HFF-Myc (cell line): ENCODE measurements around the gene PGA3.

Source experiments
- DNase-seq: peaks from one replicate; pipeline ENCODE4 v3.0.0-alpha.2; 2011; ENCODE audit warnings: low read depth; ENCODE audit errors: extremely low read depth
- H3K4me3 ChIP-seq: replicated peaks from 2 replicates; pipeline ENCODE4 v1.5.1; 2011; ENCODE audit warnings: low read depth, mild to moderate bottlenecking, control low read depth, low read length
- CTCF ChIP-seq: IDR thresholded peaks from 2 replicates; pipeline ENCODE4 v1.5.1; 2012; ENCODE audit warnings: mild to moderate bottlenecking, low read depth, low read length, control low read depth; ENCODE audit errors: missing control alignments

The PGA3 gene

GRCh38 chr11:61183645-61184044 lies 19.7 kb upstream of the PGA3 start:
- TF ChIP-seq CTCF: no peak
- H3K4me3 ChIP-seq: no peak overlapping the region
- no peak for DNase-seq

- TF ChIP-seq CTCF: no peak
- DNase-seq: no peak
- H3K4me3 ChIP-seq: no peak overlapping the region
Measured at GRCh38 chr11:61186504-61186903, 16.8 kb upstream of the PGA3 start.

- H3K4me3 ChIP-seq: no peak overlapping the region
- peak; percentile 69 for DNase-seq
Measured at GRCh38 chr11:61187505-61188130, 15.7 kb upstream of the PGA3 start.

GRCh38 chr11:61189933-61190332 lies 13.4 kb upstream of the PGA3 start:
- no peak overlapping the region for H3K4me3 ChIP-seq
- TF ChIP-seq CTCF: no peak
- no peak for DNase-seq

More at GRCh38 chr11:61187505-61188130, 15.7 kb upstream of the PGA3 start:
- TF ChIP-seq CTCF: peak; percentile 94

- DNase-seq: no peak
- TF ChIP-seq CTCF: no peak
- H3K4me3 ChIP-seq: no peak overlapping the region
Measured at GRCh38 chr11:61193596-61193995, 9.7 kb upstream of the PGA3 start.

GRCh38 chr11:61194169-61194671 lies 9.1 kb upstream of the PGA3 start:
- DNase-seq: no peak
- no peak for TF ChIP-seq CTCF
- no peak overlapping the region for H3K4me3 ChIP-seq
